ENCODE results near the gene NPFFR1.

The NPFFR1 gene

GRCh38 chr10:70283445-70284399, at the start of gene NPFFR1:
Gene NPFFR1, minus strand, starts transcription at chr10:70284004. Its CDS starts 328 bp downstream, at chr10:70283676.
- no peak for DNase-seq (ENCODE audit: low read depth)

DNA sequence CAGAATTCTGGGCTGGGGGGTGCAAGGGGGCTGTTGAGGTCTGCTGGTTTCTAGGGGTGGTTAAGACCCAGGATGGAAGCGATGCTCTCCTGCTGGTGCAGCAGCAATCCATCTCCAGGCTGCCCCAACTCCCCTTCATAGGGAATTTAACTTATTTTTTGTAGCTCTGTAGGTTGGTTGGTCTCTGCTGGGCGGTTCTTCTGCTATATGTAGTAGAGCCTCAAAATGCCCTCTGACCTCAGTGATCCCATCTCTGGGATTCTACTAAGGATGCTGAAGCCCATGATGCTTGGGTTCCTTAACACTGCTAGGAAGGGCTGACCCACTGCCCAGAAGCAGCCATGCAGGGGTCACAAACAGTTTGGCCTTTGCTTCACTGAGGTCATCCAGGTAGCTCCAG, 49.5 kb upstream of the NPFFR1 start:
- DNase-seq (ENCODE audit: low read depth), result no peak

DNA sequence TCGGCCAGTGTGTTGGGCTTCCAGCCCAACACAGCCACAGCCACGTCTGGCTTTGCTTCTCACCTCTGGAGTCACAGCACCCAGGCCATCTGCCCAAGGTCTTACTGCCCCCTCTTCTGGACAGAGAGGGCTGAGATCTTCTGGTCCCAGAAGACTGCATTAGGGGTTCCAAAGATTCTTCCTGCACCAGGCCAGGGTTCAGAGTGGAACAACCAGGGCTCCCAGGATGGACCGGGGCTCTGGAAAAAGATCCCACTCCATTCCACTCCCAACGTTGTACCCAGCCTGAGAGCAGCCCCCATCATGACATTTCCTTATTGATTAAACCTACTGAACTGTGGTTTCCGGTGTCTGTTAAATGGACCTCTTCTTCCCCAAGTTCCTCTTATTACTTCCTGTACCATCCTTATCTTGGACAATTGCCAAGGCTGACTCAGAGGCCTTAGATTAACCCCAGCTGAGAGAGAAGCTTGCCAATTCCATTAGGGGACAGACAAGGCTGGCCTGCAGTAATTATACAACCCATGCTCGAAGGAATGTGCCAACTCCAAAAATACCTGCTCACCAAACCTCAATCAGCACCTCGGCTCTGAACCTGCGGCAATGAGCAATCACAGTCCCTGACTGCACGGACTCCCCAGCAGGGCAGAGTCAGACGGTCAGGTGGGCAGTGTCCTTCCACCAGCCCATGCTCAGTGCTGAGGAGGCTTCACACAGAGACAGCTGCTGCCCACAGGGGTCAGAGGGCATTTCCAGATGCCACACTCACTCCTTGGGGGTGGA, 47.9 kb upstream of the NPFFR1 start:
- DNase-seq (ENCODE audit: low read depth), result no peak

DNA sequence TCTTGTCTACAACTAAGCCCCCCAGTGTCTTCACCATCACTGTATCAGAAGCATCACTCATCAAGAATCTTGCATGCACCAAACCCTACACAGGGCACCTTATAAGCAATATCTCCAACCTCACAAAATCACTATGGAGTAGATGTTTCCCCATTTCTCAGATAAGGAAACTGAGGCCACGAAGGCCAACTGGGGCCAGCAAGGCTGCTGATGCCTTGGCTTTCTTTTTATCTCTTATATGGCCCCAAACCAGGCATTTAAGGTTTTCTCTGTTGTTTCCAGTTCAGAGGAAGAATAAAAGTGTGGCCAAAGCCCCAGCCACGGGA, 47.3 kb upstream of the NPFFR1 start:
- no peak for DNase-seq (ENCODE audit: low read depth)

- no peak for DNase-seq (ENCODE audit: low read depth)
Measured at GRCh38 chr10:70330671-70331070, 46.9 kb upstream of the NPFFR1 start.

GRCh38 chr10:70328967-70329366, 45.2 kb upstream of the NPFFR1 start:
- DNase-seq (ENCODE audit: low read depth), result no peak

- no peak for DNase-seq (ENCODE audit: low read depth)
Measured at GRCh38 chr10:70328018-70328417, 44.2 kb upstream of the NPFFR1 start.

DNA sequence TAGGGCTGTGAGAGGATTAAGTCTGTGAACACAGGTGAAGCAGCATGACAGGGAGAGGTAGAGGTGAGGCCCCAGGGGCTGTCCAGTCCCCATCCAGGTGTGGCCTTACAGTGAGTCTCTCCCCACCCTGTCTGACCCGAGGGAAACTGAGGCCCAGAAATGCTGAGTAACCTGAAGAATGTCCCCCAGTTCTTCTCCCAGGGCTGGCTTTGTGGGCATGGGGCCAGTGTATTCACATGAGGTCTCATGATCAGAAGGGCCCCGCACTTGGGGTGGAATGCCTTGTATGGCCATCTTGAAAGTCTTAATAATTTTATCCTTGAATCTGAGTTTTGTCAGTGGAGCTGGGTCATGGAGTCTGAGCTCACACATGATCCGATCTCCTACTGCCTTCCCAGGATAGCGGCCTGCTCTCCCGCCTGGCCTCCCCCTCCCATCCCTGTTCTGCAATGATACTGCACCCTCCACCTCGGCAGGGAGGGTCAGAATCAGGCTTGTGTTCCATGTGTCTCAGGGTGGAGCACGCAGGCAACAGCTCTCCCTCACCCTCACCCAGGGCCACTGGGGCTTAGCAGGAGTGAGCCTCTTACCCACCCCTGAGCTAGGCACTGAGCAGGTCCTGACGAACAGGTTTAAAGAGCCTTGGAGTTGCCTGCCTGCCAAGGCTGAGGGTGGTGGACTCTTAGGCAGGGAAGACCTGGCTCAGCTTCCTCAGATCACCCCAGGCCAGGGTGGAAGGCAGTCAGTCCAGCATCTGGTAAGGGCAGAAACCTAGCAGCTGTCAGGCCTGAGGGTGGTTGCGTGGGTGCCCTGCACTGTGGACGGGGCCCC, 41.4 kb upstream of the NPFFR1 start:
- no peak for DNase-seq (ENCODE audit: low read depth)

DNA sequence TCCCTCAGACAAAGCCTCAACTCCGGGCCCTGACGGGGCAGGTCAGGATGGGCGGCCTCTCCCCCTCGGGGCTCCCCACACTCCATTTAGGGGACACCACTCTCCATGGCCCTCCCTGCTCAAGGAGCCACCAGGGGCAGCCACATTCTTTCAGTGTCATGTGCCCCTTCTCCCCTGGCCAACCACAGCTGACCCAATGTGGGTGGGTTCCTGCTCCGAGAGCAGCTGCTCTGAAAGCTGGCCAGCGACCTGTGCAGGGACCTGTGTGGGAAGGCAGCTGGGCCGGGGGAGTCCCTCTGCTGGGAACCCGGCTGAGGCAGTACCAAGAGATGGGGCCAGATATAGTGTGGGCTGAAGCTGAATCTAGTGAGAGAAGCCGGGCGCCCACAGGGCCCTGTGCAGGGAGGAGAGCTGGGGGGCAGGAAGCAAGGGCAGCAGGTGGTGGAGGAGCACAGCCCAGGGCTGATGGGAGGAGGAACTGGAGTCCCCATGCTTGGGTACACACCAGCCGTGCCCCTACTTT, 40.6 kb upstream of the NPFFR1 start:
- no peak for DNase-seq (ENCODE audit: low read depth)

DNA sequence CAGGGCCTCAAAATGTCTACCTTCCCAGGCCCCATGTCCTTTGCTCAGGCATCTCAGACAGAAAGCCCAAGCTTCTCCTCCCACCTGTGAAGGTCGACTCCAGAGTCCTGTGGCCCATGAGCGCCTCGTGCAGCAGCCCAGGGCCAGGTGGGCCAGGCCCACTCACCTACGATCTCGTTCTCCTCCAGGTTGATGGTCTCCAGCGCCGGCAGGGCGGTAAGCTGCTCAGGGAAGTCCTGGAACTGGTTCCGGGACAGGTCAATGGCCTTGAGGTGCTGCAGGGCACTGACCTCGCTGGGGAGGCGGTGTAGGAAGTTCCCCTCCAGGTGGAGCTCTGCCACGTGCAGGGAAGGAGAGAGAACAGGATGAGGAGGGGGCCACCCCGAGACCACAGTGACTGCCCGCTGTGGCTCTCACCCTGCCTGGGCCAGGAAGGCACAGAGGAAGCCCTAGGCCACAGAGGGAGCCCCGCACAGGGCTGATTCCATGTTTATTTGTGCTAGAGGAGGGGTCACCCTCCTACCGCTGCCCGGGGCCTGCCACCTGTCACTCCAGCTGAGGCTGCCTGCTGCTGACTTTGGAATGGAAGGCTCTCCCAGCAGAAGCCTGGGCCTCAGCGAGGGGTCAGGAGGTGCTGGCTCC, 40.0 kb upstream of the NPFFR1 start:
- no peak for DNase-seq (ENCODE audit: low read depth)

DNA sequence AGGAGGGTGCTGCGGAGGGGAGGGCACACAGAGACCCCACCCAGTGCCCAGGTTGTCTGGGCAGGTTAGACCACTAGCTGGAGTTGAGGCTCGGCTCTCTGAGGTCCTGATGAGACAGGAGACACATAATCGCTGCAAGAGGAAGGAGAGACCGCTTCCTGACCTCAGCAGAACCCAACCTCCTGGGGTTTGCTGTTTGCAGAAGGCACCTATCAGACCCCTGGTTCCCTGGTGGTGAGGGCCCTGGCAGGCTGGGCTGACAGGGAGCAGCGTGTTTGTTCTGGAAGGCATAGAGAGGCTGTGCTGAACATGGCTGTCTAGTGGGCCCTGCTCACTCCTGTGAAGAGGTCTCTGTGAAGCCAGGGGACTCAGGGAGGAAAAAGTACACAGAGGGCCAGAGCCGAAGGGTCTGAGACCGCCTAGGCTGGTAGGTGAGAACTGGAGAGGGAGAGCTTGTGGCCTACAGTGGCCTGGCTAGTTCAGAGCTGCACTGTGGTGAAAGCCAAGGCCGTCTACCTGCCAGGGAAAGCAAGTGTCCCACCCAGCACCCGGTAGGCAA, 39.4 kb upstream of the NPFFR1 start:
- no peak for DNase-seq (ENCODE audit: low read depth)

DNA sequence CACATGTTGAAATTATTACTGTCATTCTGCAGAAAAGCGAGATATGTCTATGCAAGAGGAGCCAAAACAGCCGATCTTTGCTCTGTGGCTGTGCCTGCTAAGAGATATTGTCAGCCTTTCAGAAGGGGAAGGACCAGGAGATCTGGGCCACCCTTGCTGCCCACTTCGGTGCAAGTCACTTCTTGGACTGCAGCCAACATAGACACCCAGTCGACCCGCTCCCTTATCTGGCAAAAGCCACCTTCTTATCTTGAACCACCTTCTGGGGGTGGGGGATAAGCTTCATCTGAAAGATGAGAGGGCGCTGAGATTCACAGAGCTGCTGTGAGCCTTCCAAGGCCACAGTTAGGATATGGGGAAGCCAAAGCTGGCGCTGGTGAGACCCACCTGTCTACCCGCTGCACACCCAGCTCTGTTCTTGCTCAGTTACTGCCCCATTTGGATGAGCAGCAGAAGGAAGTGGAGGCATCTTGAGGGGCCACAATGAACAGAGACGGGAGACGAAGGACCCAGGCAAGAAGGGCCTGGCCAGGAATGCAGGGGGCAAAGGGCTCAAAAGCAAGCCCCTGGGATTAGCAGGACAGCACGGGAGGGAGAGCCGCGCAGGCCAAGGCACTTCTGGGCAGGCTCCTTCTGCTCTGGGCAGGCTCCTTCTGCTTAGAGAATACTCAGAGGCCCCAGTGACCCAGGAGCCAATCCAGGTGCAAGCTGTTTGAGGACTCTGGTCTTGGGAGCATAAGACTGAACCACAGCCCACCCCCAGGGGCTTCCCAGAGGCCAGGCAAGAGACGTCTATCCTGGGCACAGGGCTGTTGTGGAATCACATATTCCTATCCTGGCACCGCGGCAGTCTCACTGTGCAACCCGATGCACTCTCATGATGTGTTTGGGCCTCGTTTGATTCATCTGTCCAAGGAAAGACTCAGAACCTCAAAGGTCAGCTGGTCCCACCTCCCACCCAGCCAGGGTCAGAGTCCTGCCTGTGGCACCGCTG, 38.4 kb upstream of the NPFFR1 start:
- DNase-seq (ENCODE audit: low read depth), result no peak

DNA sequence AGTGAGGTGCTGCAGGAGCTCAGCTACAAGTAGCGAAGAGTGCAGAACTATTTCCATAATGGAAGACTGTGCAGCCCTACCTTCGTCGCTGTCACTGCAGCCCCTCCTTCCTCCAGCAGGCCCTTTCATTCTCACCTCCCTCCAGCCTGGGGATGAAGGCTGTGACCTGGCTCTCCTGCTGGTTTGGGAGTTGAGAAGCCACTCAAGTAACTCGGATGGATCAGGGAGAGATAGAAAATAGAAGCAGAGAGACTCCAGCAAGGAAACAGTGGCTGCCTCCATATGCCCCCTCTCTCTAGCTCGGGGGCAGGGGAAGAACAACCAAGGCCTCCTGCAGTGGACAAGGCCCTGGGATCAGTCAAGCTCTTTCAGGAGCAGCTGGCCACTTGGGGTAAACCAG, 37.4 kb upstream of the NPFFR1 start:
- no peak for DNase-seq (ENCODE audit: low read depth)

DNA sequence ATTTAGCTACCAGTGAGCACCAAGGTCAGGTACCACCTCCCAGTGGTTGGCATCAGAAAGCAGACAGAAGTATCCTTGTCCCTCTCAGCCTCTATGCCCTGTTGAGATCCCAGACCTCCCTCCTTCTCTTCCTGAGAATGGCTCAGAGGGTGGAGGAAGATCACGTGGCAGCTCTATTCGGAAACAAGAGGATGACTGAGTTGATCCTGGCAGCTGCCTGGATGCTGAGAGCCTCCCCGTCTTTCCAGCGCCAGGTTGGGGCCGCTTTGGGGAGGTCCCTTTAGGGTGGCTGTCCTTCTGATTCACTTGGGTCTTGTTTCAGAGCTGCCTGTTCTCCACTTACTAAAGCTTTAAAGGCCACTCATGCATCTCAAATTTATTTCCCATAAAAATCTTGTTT, 36.9 kb upstream of the NPFFR1 start:
- no peak for DNase-seq (ENCODE audit: low read depth)

GRCh38 chr10:70319824-70320223, 36.0 kb upstream of the NPFFR1 start:
- DNase-seq (ENCODE audit: low read depth), result no peak

DNA sequence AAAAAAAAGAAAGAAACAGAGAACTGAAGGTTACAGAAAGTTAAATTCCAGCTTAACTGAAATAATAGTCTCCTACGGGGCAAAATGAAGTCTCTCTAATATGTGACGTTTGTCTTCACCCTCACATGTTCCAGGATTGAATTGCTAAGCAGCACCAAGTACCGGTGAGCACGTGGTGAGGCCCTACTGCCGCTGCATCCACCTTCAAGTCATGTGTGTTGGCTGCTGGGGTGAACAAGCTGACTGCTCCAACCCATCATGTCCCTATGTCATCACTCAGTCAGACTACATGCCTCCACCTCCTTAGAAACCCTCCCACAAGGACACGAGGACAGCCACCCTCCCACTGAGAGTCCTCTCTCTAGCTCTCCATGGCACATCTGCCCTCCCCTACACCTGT, 35.4 kb upstream of the NPFFR1 start:
- no peak for DNase-seq (ENCODE audit: low read depth)

DNA sequence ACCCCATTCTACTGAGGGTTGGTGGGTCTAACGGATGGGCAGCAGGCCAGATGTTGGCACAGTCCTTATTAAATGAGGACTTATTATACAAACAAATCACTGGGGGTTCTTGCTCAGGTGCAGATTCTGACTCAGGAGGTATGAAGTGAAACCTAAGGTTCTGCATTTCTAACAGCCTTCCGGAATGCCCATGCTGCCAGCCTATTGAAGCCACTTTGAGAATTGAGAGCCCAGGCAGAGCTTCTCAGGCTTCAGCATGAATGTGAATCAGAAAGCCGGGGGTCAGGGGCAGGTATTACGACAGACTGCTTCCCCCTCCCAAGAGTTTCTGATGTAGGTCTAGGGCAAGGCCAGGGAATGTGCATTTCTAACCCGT, 34.1 kb upstream of the NPFFR1 start:
- no peak for DNase-seq (ENCODE audit: low read depth)

DNA sequence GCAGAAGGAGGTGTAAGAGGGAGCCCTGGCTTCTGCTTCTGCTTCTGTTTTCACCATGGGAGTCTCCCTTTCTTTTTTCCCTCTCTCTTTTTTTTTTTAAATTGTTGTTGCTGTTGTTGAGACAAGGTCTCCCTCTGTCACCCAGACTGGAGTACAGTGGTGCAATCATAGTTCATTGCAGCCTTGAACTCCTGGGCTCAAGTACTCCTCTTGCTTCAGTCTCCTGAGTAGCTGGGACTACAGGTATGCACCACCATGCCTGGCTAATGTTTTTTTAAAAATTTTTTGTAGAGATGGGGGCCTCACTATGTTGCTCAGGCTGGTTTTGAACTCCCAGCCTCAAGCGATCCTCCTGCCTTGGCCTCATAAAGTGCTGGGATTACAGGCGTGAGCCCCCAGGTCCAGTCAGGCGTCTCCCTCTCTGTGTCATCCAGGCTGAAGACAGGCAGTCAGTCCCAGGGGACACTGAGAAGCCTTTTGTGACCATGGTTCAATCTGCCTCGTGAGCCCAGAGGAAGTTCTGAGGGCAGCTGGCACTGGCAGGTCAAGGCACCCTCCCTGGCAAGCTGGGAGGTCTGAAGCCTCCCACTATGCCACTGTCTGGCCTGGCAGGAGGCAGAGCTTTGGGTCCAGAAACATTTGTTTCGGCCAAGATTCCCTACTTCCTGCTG, 33.6 kb upstream of the NPFFR1 start:
- no peak for DNase-seq (ENCODE audit: low read depth)

DNA sequence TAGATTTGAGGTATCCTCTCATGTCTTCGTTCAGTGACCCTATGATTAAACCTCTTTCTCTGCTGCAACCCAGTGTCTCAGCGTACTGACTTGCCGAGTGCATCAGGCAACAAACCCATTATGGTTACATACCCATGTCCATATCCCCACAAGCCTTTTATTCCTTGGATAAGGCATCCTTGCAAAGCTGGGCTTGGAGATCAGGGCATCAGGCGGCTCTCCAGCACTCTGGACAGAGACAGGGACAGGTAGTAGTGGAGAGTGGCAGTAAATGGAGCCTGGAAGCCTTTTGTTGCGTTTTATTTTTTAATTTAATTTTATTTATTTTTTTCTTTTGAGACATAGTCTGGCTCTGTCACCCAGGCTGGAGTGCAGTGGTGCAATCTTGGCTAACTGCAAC, 32.0 kb upstream of the NPFFR1 start:
- DNase-seq (ENCODE audit: low read depth), result no peak

DNA sequence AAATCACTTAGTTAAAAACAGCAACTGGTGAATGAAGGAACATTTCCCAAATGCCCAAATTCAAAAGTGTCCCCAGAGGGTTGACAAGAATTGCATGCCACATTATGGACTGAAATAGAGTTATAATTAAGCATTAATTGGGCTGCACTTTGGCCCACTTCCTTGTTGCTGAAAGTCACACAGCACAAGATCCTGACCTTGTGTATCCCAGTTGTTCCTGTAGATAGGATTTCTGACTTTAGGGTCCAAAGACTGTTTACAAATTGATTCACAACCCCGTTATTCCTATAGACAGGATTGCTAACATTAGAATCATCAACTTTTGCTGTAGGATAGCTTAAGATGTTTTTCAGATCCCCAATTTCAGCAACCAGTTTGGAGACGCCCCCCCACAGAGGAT, 31.5 kb upstream of the NPFFR1 start:
- no peak for DNase-seq (ENCODE audit: low read depth)
